ENCODE data around the gene HDGFL3.

HDGFL3 gene

GRCh38 chr15:83199288-83199687 lies 8.3 kb downstream of the HDGFL3 start (continued):
- TF ChIP-seq ZNF280C (tag by site-specific recombination; IDR thresholded peaks at IDR 0.05), result no peak

GRCh38 chr15:83198476-83198875 lies 9.1 kb downstream of the HDGFL3 start:
- POLR2A ChIA-PET, result interaction anchor here (0.7 kb wide), 1 partner anchor 371 kb away, joined by 3 read pairs; no protein-coding TSS in a partner anchor
- Histone ChIP-seq H3K27ac (ENCODE audit: extremely low read depth, low read depth, low read length) (no peak overlapping the region), H3K4me1 (ENCODE audit: control insufficient read depth, insufficient read depth, low read length) (peaks cover 29% of the 10 kb centered on the region), H3K9me3 (ENCODE audit: control insufficient read depth, insufficient read depth, low read depth, low read length) (no peaks in the 10 kb centered on the region), H3K36me3 (ENCODE audit: control insufficient read depth in 2 of 2, insufficient read depth in 1 of 2, low read length in 2 of 2) (no peaks in the 10 kb centered on the region), H3K4me3 (ENCODE audit: low read depth, low read length) (no peak overlapping the region)
- no peak for TF ChIP-seq ZNF777 (tag by site-specific recombination; IDR thresholded peaks at IDR 0.05; ENCODE audit: borderline replicate concordance)
- TF ChIP-seq SP3 (tag by site-specific recombination; IDR thresholded peaks at IDR 0.05), result no peak
- no peak for TF ChIP-seq ZNF600 (tag by site-specific recombination; IDR thresholded peaks at IDR 0.05)
- TF ChIP-seq ZNF654 (tag by site-specific recombination; IDR thresholded peaks at IDR 0.05; ENCODE audit: low read depth), result no peak
- TF ChIP-seq ZNF837 (tag by site-specific recombination; IDR thresholded peaks at IDR 0.05), result no peak
- TF ChIP-seq ZNF157 (tag by site-specific recombination; IDR thresholded peaks at IDR 0.05), result no peak
- TF ChIP-seq ZBTB26 (tag by site-specific recombination; optimal IDR thresholded peaks at IDR 0.05), result no peak
- no peak for TF ChIP-seq ZNF140 (tag by site-specific recombination; IDR thresholded peaks at IDR 0.05)
- TF ChIP-seq BCL11A (tag by site-specific recombination; IDR thresholded peaks at IDR 0.05; ENCODE audit: low read depth), result no peak
- no peak for TF ChIP-seq ZNF521 (tag by site-specific recombination; IDR thresholded peaks at IDR 0.05)
- no peak for TF ChIP-seq ZNF19 (tag by site-specific recombination; IDR thresholded peaks at IDR 0.05; ENCODE audit: low read depth)
- TF ChIP-seq MYNN (tag by site-specific recombination; IDR thresholded peaks at IDR 0.05; ENCODE audit: borderline replicate concordance), result no peak
- no peak for TF ChIP-seq ZSCAN30 (tag by site-specific recombination; IDR thresholded peaks at IDR 0.05)
- CTCF ChIA-PET, result no interaction called here

GRCh38 chr15:83194528-83194927 lies 13.1 kb downstream of the HDGFL3 start:
- no peak overlapping the region for H3K4me3 ChIP-seq (ENCODE audit: low read depth, low read length)
- peaks cover 25% of the 10 kb centered on the region for H3K4me1 ChIP-seq (ENCODE audit: control insufficient read depth, insufficient read depth, low read length)
- H3K36me3 ChIP-seq (ENCODE audit: control insufficient read depth in 2 of 2, insufficient read depth in 1 of 2, low read length in 2 of 2), result peaks cover 0 to 6% of the 10 kb centered on the region in 2 experiments; a peak in 2 of 3 replicates
- no peak overlapping the region for H3K27ac ChIP-seq (ENCODE audit: extremely low read depth, low read depth, low read length)
- POLR2A ChIA-PET, result no interaction called here
- H3K9me3 ChIP-seq (ENCODE audit: control insufficient read depth, insufficient read depth, low read depth, low read length), result no peaks in the 10 kb centered on the region
- CTCF ChIA-PET, result interaction anchor here (0.8 to 1.7 kb wide), 4 partner anchors 9 to 40 kb away, joined by 3 to 6 read pairs (median 4); no protein-coding TSS in a partner anchor
- no peak for TF ChIP-seq ZSCAN30 (tag by site-specific recombination; IDR thresholded peaks at IDR 0.05)
- no peak for TF ChIP-seq ZNF701 (tag by site-specific recombination; IDR thresholded peaks at IDR 0.05)
- no peak for TF ChIP-seq ZNF26 (tag by site-specific recombination; IDR thresholded peaks at IDR 0.05)
- TF ChIP-seq ZNF266 (tag by site-specific recombination; IDR thresholded peaks at IDR 0.05; ENCODE audit: low read depth), result no peak
- no peak for TF ChIP-seq ZNF423 (tag by site-specific recombination; IDR thresholded peaks at IDR 0.05)
- TF ChIP-seq ZSCAN18 (tag by site-specific recombination; IDR thresholded peaks at IDR 0.05), result no peak
- TF ChIP-seq ZNF560 (tag by site-specific recombination; IDR thresholded peaks at IDR 0.05; ENCODE audit: borderline replicate concordance), result no peak
- no peak for TF ChIP-seq ZBTB6 (tag by site-specific recombination; IDR thresholded peaks at IDR 0.05)
- no peak for TF ChIP-seq ZNF354C (tag by site-specific recombination; IDR thresholded peaks at IDR 0.05; ENCODE audit: borderline replicate concordance, low read depth)
- TF ChIP-seq INSM2 (tag by site-specific recombination; IDR thresholded peaks at IDR 0.05), result no peak
- TF ChIP-seq ZNF776 (tag by site-specific recombination; IDR thresholded peaks at IDR 0.05; ENCODE audit: borderline replicate concordance), result no peak
- TF ChIP-seq ZNF138 (tag by site-specific recombination; IDR thresholded peaks at IDR 0.05; ENCODE audit: borderline replicate concordance), result no peak
